Measurements from ENCODE around the gene ADIPOR1.
A peak's percentile ranks its signal among the peaks of the same experiment; 100 is the strongest.
"Not testable (repeated sequence)": the region's sequence is repeated elsewhere in the genome, so short reads cannot be mapped to it uniquely, and the experiment has no call there.

ADIPOR1 gene

DNA sequence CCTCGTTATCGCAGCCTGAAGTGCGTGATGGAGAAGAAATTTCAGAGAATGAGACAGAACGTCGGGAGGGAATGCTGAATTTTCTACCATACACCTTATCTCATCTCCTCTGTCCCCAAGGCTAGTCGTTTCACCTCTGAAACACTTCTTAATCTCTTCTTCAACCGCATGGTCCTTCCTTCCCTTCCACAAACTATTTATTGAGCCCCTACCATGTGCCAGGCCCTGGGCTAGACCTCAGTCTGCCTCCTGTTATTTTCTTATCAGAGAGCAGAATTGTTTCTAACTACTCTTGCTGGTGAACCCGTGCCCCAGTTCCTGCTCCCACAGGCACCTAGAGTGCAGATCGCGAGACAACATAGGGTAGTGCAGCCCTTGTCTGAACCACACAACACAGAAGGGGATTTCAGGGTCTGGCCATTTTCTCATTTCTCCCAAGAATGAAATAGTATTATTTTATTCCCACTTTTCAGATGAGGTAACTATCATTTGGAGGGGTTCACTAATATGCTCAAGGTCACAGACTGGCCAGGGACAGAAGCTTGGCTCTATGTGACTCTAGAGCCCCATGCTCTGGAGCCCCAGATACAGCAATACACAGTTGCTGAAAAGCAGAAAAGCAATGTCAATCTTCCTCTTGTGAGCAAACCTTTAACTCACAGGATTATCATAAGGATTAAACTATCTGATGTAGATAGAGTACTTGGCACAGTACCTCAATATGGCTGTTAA is 598 bp upstream of the ADIPOR1 start:
- H3K27me3 Mint-ChIP-seq: no peaks in the 10 kb centered on the region
- peak overlapping the region; percentile 96 for H3K4me3 Mint-ChIP-seq
- peaks cover 36% of the 10 kb centered on the region for H3K4me1 Mint-ChIP-seq (ENCODE audit: low read depth)
- H3K9me3 Mint-ChIP-seq (ENCODE audit: low read depth): no peaks in the 10 kb centered on the region
- H3K27ac Mint-ChIP-seq: peak overlapping the region; percentile 90
- H3K36me3 Mint-ChIP-seq: peaks cover 2% of the 10 kb centered on the region

DNA sequence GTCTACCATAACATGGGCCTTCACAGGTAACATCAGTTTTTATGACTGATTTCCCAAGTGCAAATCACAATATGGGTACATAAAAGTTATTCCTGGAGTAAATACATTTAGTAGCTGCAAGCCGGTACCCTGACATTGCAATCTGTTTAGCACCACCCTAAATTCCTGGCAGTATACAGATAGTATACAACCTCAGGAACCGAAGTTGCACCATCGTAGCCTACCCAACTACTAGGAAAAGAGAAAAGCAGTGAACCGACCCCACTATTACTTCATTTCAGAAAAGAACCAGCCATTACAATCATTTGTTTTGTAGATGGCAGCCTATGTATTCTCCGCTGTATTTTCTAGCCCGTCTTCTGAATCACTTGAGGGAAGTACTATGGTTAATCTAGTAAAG is 1.1 kb downstream of the ADIPOR1 start:
- H3K9me3 Mint-ChIP-seq (ENCODE audit: low read depth): no peaks in the 10 kb centered on the region

DNA sequence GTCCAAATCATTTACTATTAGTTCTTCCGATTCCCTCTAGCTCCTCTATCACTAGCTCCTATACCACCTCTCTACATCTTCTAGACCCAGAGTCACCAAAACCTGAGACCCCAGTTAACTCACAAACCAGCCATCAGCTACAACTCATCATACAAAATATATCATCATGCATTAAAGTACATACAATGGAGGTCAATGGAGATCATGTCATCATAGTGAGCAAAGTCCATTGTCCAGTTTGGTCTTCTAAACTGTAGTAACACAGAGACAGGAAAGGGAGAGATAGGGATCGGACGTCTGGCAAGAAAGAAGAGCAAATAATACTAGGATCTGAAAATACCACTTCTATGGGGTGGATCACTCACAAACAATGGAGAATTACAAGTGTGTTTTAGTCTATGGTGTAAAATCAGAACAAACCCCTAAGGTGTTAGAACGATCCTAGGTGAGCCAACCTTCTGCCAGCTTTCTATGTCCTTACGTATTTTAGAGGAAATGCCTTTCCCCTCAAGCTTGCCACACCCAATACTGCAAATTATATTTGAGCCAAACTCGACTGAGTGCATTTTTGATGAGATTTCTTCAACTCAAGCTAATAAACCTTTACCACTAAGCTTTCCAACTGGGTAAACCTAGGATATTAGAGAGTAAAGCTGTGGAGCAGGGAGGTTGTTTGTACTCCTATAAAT is 3.9 kb downstream of the ADIPOR1 start:
- H3K4me1 Mint-ChIP-seq (ENCODE audit: low read depth): peaks cover 59% of the 10 kb centered on the region

More for the DNA sequence above, 1.1 kb downstream of the ADIPOR1 start:
- peak overlapping the region; percentile 91 for H3K4me3 Mint-ChIP-seq
- peaks cover 50% of the 10 kb centered on the region for H3K4me1 Mint-ChIP-seq (ENCODE audit: low read depth)
- H3K36me3 Mint-ChIP-seq: peaks cover 2% of the 10 kb centered on the region
- H3K27ac Mint-ChIP-seq: peak overlapping the region; percentile 81
- no peaks in the 10 kb centered on the region for H3K27me3 Mint-ChIP-seq

DNA sequence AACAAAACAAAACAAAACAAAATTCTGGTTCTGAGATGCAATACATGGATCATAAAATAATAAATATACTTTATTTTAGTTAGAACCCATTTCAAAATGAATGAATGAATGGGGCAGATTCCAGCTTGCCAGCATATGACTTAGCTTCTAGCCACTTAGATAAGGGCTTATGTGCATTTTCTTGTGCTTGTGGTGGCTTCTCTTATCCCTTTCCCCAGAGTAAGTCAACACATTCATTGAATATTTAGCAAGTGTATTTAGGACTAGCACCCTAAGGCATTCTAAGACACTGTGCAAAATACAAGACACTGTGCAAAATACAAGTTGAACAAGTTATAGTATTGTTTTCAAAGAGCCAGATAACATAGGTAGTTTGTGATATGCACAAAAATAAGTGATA is 4.7 kb downstream of the ADIPOR1 start:
- Mint-ChIP-seq H3K4me1 (ENCODE audit: low read depth) (peaks cover 52% of the 10 kb centered on the region), H3K27me3 (no peaks in the 10 kb centered on the region), H3K9me3 (ENCODE audit: low read depth) (no peaks in the 10 kb centered on the region), H3K36me3 (no peaks in the 10 kb centered on the region), H3K27ac (no peak overlapping the region), H3K4me3 (no peak overlapping the region)

More for the DNA sequence above, 3.9 kb downstream of the ADIPOR1 start:
- Mint-ChIP-seq H3K9me3 (ENCODE audit: low read depth) (no peaks in the 10 kb centered on the region), H3K27me3 (no peaks in the 10 kb centered on the region), H3K4me3 (peak overlapping the region; percentile 3), H3K36me3 (no peaks in the 10 kb centered on the region), H3K27ac (no peak overlapping the region)

DNA sequence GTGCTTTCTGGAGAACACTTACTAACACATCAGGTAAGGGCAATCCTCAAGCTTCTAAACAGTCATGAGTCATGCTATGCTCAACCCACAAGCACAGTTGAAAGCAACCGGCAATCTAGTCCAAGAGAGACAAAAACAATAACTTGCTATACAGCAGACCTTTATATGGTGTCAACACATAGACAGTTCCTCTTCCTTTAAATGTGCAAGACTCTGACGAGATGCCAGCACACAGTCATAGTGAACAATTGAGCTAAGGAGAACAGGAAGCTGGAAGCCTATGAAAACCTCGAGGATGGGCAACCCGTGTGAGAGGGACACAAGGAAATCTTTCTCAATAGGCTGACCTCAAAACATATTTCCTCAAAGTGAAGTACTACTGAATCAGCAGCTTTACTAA is 5.3 kb downstream of the ADIPOR1 start:
- H3K27me3 Mint-ChIP-seq: no peaks in the 10 kb centered on the region
- H3K9me3 Mint-ChIP-seq (ENCODE audit: low read depth): no peaks in the 10 kb centered on the region
- H3K4me1 Mint-ChIP-seq (ENCODE audit: low read depth): peaks cover 51% of the 10 kb centered on the region
- peak overlapping the region; percentile 14 for H3K4me3 Mint-ChIP-seq
- no peaks in the 10 kb centered on the region for H3K36me3 Mint-ChIP-seq
- peak overlapping the region; percentile 58 for H3K27ac Mint-ChIP-seq

DNA sequence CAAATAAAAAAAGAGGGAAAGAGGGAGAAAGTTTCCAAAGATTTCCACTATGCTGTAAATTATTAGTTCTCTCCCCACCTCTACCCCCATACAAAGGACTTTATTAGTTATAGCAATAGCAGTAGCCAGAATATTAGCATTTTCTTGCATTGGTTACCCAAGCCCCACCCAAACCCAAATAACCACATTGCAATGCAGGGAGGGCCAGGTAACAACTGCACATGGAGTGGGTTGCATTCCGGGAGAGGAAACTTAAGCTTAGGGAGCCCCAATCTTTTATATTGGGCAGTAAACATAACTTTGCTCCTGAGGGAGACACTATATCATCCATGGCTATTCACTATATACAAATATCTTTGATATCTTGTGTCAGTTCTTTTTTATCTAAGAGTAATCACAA is 6.0 kb downstream of the ADIPOR1 start:
- Mint-ChIP-seq H3K36me3 (no peaks in the 10 kb centered on the region), H3K27ac (no peak overlapping the region), H3K4me1 (ENCODE audit: low read depth) (peaks cover 47% of the 10 kb centered on the region), H3K9me3 (ENCODE audit: low read depth) (no peaks in the 10 kb centered on the region), H3K27me3 (no peaks in the 10 kb centered on the region), H3K4me3 (no peak overlapping the region)

DNA sequence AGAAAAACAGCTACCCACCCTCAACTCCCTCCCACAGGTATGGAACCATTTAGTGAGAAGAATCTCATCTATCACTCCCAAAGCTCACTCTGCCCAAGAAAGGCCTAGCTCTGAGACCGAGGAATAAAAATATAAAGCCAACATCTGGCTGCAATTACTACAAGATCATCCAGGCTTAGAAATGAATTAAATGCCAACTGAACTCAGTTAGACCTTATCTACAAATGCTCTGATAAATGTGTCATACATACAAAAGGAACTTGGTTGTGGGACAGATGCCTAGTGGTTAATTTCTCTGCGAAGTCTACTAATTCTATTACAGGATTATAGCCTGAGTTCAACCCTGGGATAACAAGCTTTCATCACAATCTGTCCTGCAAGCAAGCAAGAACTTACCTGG is 6.7 kb downstream of the ADIPOR1 start:
- H3K27me3 Mint-ChIP-seq: no peaks in the 10 kb centered on the region
- H3K36me3 Mint-ChIP-seq: peaks cover under 1% of the 10 kb centered on the region
- peaks cover 40% of the 10 kb centered on the region for H3K4me1 Mint-ChIP-seq (ENCODE audit: low read depth)

DNA sequence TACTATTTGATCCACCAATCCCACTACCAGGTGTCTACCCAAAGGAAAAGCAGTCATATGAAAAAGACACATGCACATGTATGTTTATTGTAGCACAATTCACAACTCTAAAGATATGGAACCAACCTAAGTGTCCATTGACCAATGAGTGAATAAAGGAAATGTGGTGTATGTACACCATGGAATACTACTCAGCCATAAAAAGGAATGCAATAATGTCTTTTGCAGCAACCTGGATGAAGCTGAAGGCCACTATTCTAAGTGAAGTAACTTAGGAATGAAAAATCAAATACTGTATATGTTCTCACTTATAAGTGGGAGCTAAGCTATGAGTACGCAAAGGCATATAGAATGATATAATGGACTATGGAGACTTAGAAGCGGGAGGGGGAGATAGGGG is 12.6 kb downstream of the ADIPOR1 start:
- Mint-ChIP-seq H3K36me3 (peaks cover 5% of the 10 kb centered on the region), H3K27me3 (no peaks in the 10 kb centered on the region)

More for the DNA sequence above, 6.7 kb downstream of the ADIPOR1 start:
- no peak overlapping the region for H3K4me3 Mint-ChIP-seq
- H3K27ac Mint-ChIP-seq: peak overlapping the region; percentile 16
- no peaks in the 10 kb centered on the region for H3K9me3 Mint-ChIP-seq (ENCODE audit: low read depth)

DNA sequence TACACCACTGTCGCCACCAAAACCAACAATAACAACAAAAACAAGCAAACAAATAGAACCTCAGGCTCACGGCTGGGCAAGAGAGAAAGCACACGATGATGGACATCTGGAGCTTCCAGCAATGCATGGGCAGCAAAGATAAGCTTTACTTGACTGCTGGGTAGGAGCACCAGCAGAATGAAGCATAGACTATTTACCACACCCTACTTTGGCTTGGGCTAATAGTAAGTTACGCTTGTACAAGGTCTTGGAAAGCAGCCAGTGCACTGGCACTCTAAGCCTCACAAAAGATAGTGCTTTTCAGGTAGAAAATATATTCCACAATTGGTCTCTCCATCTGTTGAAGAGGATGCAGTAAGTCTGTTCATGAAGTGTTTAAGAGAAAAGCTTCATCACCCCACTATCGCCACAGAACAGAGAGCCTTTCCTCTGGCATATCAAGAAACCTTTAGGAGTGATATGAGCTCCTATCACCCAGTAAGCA is 13.6 kb downstream of the ADIPOR1 start:
- no peaks in the 10 kb centered on the region for H3K9me3 Mint-ChIP-seq (ENCODE audit: low read depth)
- H3K4me3 Mint-ChIP-seq: no peak overlapping the region
- peaks cover 5% of the 10 kb centered on the region for H3K36me3 Mint-ChIP-seq
- no peak overlapping the region for H3K27ac Mint-ChIP-seq
- no peaks in the 10 kb centered on the region for H3K4me1 Mint-ChIP-seq (ENCODE audit: low read depth)
- H3K27me3 Mint-ChIP-seq: no peaks in the 10 kb centered on the region

More for the DNA sequence above, 12.6 kb downstream of the ADIPOR1 start:
- Mint-ChIP-seq H3K9me3 (ENCODE audit: low read depth) (no peaks in the 10 kb centered on the region), H3K4me3 (no peak overlapping the region), H3K27ac (no peak overlapping the region), H3K4me1 (ENCODE audit: low read depth) (no peaks in the 10 kb centered on the region)

DNA sequence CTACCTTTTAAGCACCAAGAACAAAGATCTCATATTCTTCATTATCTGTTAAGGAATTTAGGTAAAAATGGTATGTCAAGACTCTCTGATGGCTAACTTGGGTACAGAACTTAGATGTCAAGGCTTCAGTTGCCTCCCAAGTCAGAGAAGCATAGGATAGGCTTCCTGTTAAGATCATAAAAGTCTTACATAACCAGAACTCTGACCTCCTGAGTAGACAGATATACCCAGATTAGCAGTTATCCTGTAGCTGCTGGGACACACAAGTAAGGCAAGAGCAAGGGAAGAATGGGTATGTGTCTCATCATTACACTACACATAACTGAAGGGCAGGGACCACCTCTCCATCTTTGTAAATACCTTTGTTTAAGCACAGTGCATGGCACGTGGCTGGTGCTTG is 15.7 kb downstream of the ADIPOR1 start:
- Mint-ChIP-seq H3K4me3 (no peak overlapping the region), H3K36me3 (peaks cover 5% of the 10 kb centered on the region), H3K27ac (no peak overlapping the region), H3K9me3 (ENCODE audit: low read depth) (no peaks in the 10 kb centered on the region), H3K27me3 (no peaks in the 10 kb centered on the region), H3K4me1 (ENCODE audit: low read depth) (no peaks in the 10 kb centered on the region)

DNA sequence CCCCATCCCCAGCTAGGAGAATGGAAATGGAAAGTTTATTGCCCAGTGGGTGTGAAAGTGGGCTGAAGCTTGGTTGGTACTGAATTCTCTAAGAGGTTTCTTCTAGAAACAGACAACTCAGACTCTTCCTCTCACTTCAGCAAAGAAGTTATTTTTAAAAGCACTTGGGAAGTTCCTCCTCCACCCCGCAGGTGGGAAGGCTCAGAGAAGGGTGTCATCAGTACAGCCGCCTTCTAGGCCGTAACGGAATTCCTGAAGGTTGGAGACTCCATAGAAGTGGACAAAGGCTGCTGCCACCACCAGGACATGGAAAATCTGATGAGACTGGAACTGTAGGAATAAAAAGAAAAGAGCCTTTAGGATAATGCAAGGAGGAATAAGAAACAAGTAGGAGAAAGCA is 16.7 kb downstream of the ADIPOR1 start:
- Mint-ChIP-seq H3K9me3 (ENCODE audit: low read depth) (no peaks in the 10 kb centered on the region), H3K36me3 (peaks cover 4% of the 10 kb centered on the region), H3K27me3 (no peaks in the 10 kb centered on the region), H3K4me1 (ENCODE audit: low read depth) (no peaks in the 10 kb centered on the region), H3K27ac (no peak overlapping the region), H3K4me3 (no peak overlapping the region)

DNA sequence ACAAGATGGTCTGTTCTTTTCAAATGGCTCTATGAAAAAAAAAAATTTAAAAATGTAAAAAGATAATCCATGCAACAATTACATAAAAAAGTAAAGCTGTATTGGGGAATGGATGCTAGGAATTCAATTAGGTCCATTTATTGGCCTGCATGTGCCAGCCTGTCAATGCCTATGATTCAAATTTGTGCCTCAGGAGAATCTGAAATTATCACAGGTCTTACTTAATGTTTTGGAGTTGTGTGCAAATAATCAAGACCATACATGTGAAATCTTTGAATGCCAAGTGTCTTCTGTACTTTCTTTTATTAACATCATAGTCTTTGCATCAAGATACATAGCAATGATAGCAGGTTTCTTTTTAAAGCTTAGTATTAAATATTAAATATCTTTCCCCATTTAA is 17.6 kb downstream of the ADIPOR1 start:
- Mint-ChIP-seq H3K36me3 (peaks cover 2% of the 10 kb centered on the region), H3K27ac (no peak overlapping the region), H3K9me3 (ENCODE audit: low read depth) (no peaks in the 10 kb centered on the region), H3K27me3 (no peaks in the 10 kb centered on the region), H3K4me3 (no peak overlapping the region), H3K4me1 (ENCODE audit: low read depth) (no peaks in the 10 kb centered on the region)

DNA sequence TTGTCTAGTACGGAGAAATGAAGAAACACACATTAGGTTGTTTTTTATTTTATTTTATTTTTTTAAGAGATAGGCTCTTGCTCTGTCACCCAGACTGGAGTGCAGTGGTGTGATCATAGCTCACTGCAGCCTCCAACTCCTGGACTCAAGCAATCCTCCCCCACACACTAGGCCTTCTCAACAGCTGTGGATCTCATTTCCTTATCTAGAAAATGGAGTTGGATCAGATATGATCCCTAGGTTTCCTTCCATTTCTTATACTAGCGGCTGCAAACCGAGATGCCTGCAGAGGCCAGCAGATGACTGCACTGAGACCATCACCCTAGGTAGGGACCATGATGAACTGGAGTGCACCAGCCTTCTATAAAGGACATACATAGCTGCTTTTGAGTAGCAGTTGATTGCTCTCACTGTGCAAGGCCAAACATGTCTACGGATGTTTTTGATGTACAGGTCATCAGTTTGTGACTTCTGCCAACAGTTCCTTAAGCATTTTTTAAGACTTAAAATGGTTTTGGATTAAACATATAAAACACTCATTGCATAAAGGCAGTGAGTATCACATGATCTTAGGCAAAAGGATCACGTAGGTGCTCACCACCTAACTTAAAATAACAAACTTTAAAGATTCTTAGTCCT is 19.7 kb downstream of the ADIPOR1 start:
- Mint-ChIP-seq H3K27ac (no peak overlapping the region), H3K9me3 (ENCODE audit: low read depth) (no peaks in the 10 kb centered on the region), H3K4me1 (ENCODE audit: low read depth) (peaks cover 5% of the 10 kb centered on the region), H3K4me3 (no peak overlapping the region), H3K36me3 (peaks cover 2% of the 10 kb centered on the region), H3K27me3 (peaks cover 1% of the 10 kb centered on the region)

DNA sequence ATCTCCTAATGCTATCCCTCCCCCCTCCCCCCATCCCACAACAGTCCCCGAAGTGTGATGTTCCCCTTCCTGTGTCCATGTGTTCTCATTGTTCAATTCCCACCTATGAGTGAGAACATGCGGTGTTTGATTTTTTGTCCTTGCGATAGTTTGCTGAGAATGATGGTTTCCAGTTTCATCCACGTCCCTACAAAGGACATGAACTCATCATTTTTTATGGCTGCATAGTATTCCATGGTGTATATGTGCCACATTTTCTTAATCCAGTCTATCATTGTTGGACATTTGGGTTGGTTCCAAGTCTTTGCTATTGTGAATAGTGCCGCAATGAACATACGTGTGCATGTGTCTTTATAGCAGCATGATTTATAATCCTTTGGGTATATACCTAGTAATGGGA is 21.7 kb downstream of the ADIPOR1 start:
- not testable (repeated sequence) for H3K4me1 Mint-ChIP-seq (ENCODE audit: low read depth); H3K27me3 Mint-ChIP-seq; H3K4me3 Mint-ChIP-seq; H3K36me3 Mint-ChIP-seq; H3K27ac Mint-ChIP-seq; H3K9me3 Mint-ChIP-seq (ENCODE audit: low read depth)

DNA sequence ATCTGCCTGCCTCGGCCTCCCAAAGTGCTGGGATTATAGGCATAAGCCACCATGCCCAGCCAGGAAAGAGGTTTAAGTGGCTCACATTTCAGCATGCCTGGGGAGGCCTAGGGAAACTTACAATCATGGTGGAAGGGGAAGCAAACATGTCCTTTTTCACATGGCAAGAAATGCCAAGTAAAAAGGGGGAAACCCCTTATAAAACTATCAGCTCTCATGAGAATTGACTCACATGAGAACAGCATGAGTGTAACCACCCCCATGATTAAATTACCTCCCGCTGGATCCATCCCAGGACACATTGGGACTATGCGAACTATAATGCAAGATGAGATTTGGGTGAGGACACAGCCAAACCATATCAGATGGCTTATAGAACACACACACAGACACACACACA is 22.3 kb downstream of the ADIPOR1 start:
- Mint-ChIP-seq H3K9me3 (ENCODE audit: low read depth) (no peaks in the 10 kb centered on the region), H3K36me3 (peaks cover 2% of the 10 kb centered on the region), H3K27ac (no peak overlapping the region), H3K27me3 (peaks cover 8% of the 10 kb centered on the region), H3K4me1 (ENCODE audit: low read depth) (peaks cover 6% of the 10 kb centered on the region), H3K4me3 (no peak overlapping the region)
